H1 (cell line): Measurements from ENCODE around the gene DAZAP2. TPM values are rescaled to one million over a fixed set of nuclear protein-coding genes. Genes with fewer than 3 reads are reported as not detected.

ENCODE experiments used
- CTCF ChIA-PET: fragments of 300-600 bp; sonication (Branson Sonifier 250); formaldehyde crosslinking; loops from one replicate; lab custom pipeline; 2021; ENCODE audit not compliant: partially characterized antibody; lab: Charles Lee
- POLR2A ChIA-PET: fragments of 300-600 bp; sonication (Branson Sonifier 250); formaldehyde crosslinking; loops from one replicate; lab custom pipeline; 2021; ENCODE audit warnings: inconsistent platforms; ENCODE audit not compliant: partially characterized antibody; lab: Charles Lee
- DNase-seq, 2 experiments: peaks; one replicate each; pipeline versions ENCODE4 v3.0.0 to v3.0.0-alpha.2; 2010 to 2022; ENCODE audit warnings: low spot score in 2 of 2, low read depth in 1 of 2, mixed read lengths in 1 of 2
- FAIRE-seq: peaks from 2 replicates; lab custom pipeline; 2011; peaks lifted over from hg19 to GRCh38; lab: Jason Lieb, UNC
- H2AFZ ChIP-seq: 2 replicates; pipeline ENCODE4 v1.8.1; 2012; ENCODE audit warnings: low read length, inconsistent platforms
- H2AK5ac ChIP-seq: 2 replicates; pipeline ENCODE4 v1.6.1; 2013; ENCODE audit warnings: low read depth, low read length
- H2BK120ac ChIP-seq: replicated peaks from 2 replicates; pipeline ENCODE3; 2013; ENCODE audit warnings: low read depth, low read length, inconsistent platforms
- H2BK12ac ChIP-seq: 2 replicates; pipeline ENCODE4 v1.6.1; 2013; ENCODE audit warnings: low read depth, low read length
- H2BK15ac ChIP-seq: 2 replicates; pipeline ENCODE4 v1.6.1; 2013; ENCODE audit warnings: low read length
- H2BK20ac ChIP-seq: 2 replicates; pipeline ENCODE4 v1.6.1; 2013; ENCODE audit warnings: low read length
- H2BK5ac ChIP-seq: 2 replicates; pipeline ENCODE4 v1.6.1; 2013; ENCODE audit warnings: low read depth, low read length
- H3K14ac ChIP-seq: 2 replicates; pipeline ENCODE4 v1.6.1; 2013; ENCODE audit warnings: inconsistent platforms; ENCODE audit not compliant: insufficient read length
- H3K18ac ChIP-seq: 2 replicates; pipeline ENCODE4 v1.6.1; 2013; ENCODE audit warnings: low read length; ENCODE audit errors: extremely low read depth
- H3K23ac ChIP-seq: 2 replicates; pipeline ENCODE4 v1.6.1; 2013; ENCODE audit warnings: inconsistent platforms; ENCODE audit not compliant: insufficient read length
- H3K23me2 ChIP-seq: 2 replicates; pipeline ENCODE4 v1.6.1; 2013; ENCODE audit warnings: low read depth, low read length
- H3K27ac ChIP-seq: 2 replicates; pipeline ENCODE4 v1.6.1; 2011; ENCODE audit warnings: low read depth, low read length, inconsistent platforms
- H3K27me3 ChIP-seq, 4 experiments: replicated peaks in 1 of 4; 1 replicate in 1 of 4; 2 replicates in 3 of 4; pipeline versions ENCODE4 v1.6.1 to v1.8.1; 2011 to 2013; ENCODE audit warnings: low read length in 3 of 4, mild to moderate bottlenecking in 3 of 4, inconsistent platforms in 2 of 4, mixed read lengths in 2 of 4, moderate library complexity in 1 of 4; ENCODE audit not compliant: control insufficient read depth in 3 of 4, insufficient read depth in 3 of 4; ENCODE audit errors: extremely low read depth in 1 of 4
- H3K36me3 ChIP-seq, 4 experiments: 2 replicates each; pipeline versions ENCODE4 v1.6.1 to v1.8.1; 2011 to 2013; ENCODE audit warnings: mild to moderate bottlenecking in 4 of 4, low read length in 3 of 4, moderate library complexity in 2 of 4, control low read depth in 1 of 4, inconsistent platforms in 1 of 4; ENCODE audit not compliant: insufficient read depth in 4 of 4, control insufficient read depth in 2 of 4
- H3K4ac ChIP-seq: replicated peaks from 2 replicates; pipeline ENCODE3; 2013; ENCODE audit warnings: low read length, low read depth, mixed read lengths, inconsistent platforms; ENCODE audit not compliant: insufficient read length
- H3K4me1 ChIP-seq, 4 experiments: replicated peaks in 1 of 4; 1 replicate in 1 of 4; 2 replicates in 3 of 4; pipeline versions ENCODE4 v1.6.1 to v1.8.1; 2011 to 2013; ENCODE audit warnings: low read length in 3 of 4, inconsistent platforms in 2 of 4, mixed read lengths in 1 of 4; ENCODE audit not compliant: insufficient read depth in 4 of 4, control insufficient read depth in 3 of 4
- H3K4me2 ChIP-seq, 2 experiments: 2 replicates each; pipeline versions ENCODE4 v1.6.1 to v1.8.1; 2011 to 2013; ENCODE audit warnings: low read depth in 2 of 2, low read length in 2 of 2, control low read depth in 1 of 2, inconsistent platforms in 1 of 2, mild to moderate bottlenecking in 1 of 2; ENCODE audit not compliant: insufficient read depth in 1 of 2
- H3K4me3 ChIP-seq, 4 experiments: fragments of 200-600, 300-600 bp in 1 of 4; sonication (generic), shearing (Covaris generic), sonication (Bioruptor Twin) in 1 of 4; 2 replicates each; pipeline versions ENCODE4 v1.5.1 to v1.8.1; 2011 to 2016; ENCODE audit warnings: low read length in 4 of 4, low read depth in 3 of 4, control low read depth in 2 of 4, inconsistent platforms in 2 of 4, mild to moderate bottlenecking in 2 of 4, mixed read lengths in 1 of 4, moderate library complexity in 1 of 4; ENCODE audit not compliant: insufficient read depth in 2 of 4; ENCODE audit errors: extremely low read depth in 1 of 4
- H3K56ac ChIP-seq: replicated peaks from 2 replicates; pipeline ENCODE3; 2013; ENCODE audit warnings: low read depth, mild to moderate bottlenecking, mixed read lengths, low read length, inconsistent platforms; ENCODE audit not compliant: insufficient read length
- H3K79me1 ChIP-seq: 2 replicates; pipeline ENCODE4 v1.6.1; 2013; ENCODE audit warnings: low read depth, low read length, control low read depth
- H3K79me2 ChIP-seq, 2 experiments: 2 replicates each; pipeline versions ENCODE4 v1.6.1 to v1.8.1; 2012 to 2013; ENCODE audit warnings: low read length in 2 of 2, mild to moderate bottlenecking in 2 of 2, inconsistent platforms in 1 of 2; ENCODE audit not compliant: insufficient read depth in 2 of 2, control insufficient read depth in 1 of 2
- H3K9ac ChIP-seq, 4 experiments: replicated peaks in 1 of 4; 1 replicate in 1 of 4; 2 replicates in 3 of 4; pipeline versions ENCODE4 v1.6.1 to v1.8.1; 2011 to 2013; ENCODE audit warnings: low read depth in 3 of 4, low read length in 3 of 4, control low read depth in 2 of 4, mild to moderate bottlenecking in 2 of 4, moderate library complexity in 2 of 4, inconsistent platforms in 1 of 4; ENCODE audit errors: extremely low read depth in 1 of 4
- H3K9me3 ChIP-seq, 2 experiments: 2 replicates each; pipeline versions ENCODE4 v1.6.1 to v1.8.1; 2012 to 2013; ENCODE audit warnings: mild to moderate bottlenecking in 2 of 2, moderate library complexity in 2 of 2, control low read depth in 1 of 2, inconsistent platforms in 1 of 2, low read depth in 1 of 2, low read length in 1 of 2, mixed read lengths in 1 of 2; ENCODE audit not compliant: insufficient read depth in 2 of 2
- H4K20me1 ChIP-seq, 2 experiments: replicated peaks in 1 of 2; 2 replicates each; pipeline versions ENCODE3 to v1.8.1; 2011 to 2013; ENCODE audit warnings: inconsistent platforms in 2 of 2, low read length in 2 of 2, mild to moderate bottlenecking in 1 of 2; ENCODE audit not compliant: insufficient read depth in 2 of 2, control insufficient read depth in 1 of 2
- H4K5ac ChIP-seq: 2 replicates; pipeline ENCODE4 v1.6.1; 2013; ENCODE audit warnings: low read length, low read depth, mixed read lengths, inconsistent platforms; ENCODE audit not compliant: insufficient read length
- H4K8ac ChIP-seq: 2 replicates; pipeline ENCODE4 v1.8.0; 2013; ENCODE audit warnings: mild to moderate bottlenecking, moderate library complexity, low read length, inconsistent platforms; ENCODE audit not compliant: insufficient read depth; ENCODE audit errors: extremely low read depth
- H4K91ac ChIP-seq: replicated peaks from 2 replicates; pipeline ENCODE3; 2013; ENCODE audit warnings: low read length, mixed read lengths, inconsistent platforms; ENCODE audit not compliant: insufficient read length
- ASH2L ChIP-seq: fragments of 200-600, 300-600 bp; sonication (generic); IDR thresholded peaks from one replicate; pipeline ENCODE4 v1.7.1; 2017; ENCODE audit warnings: low read length
- CBX5 ChIP-seq: fragments of 300-800, 300-1000 bp; sonication (generic); IDR thresholded peaks from 2 replicates; pipeline ENCODE4 v1.7.1; 2016; ENCODE audit warnings: antibody characterized with exemption, low read length, low read depth
- CBX8 ChIP-seq: fragments of 300-800, 300-1000 bp; sonication (generic); IDR thresholded peaks from 2 replicates; pipeline ENCODE4 v1.7.1; 2016; ENCODE audit warnings: low read depth, low read length, borderline replicate concordance
- CHD1 ChIP-seq: IDR thresholded peaks from 2 replicates; pipeline ENCODE4 v1.6.1; 2012; ENCODE audit warnings: low read depth, low read length, improper control_type of control experiment
- CHD2 ChIP-seq: IDR thresholded peaks from 2 replicates; pipeline ENCODE4 v1.6.1; 2012; ENCODE audit warnings: low read length, improper control_type of control experiment
- EGR1 ChIP-seq: IDR thresholded peaks from 2 replicates; pipeline ENCODE4 v1.6.1; 2011; ENCODE audit warnings: low read depth, low read length, borderline replicate concordance
- MAX ChIP-seq: IDR thresholded peaks from 2 replicates; pipeline ENCODE4 v1.6.1; 2012; ENCODE audit warnings: inconsistent platforms
- RXRA ChIP-seq: IDR thresholded peaks from 2 replicates; pipeline ENCODE4 v1.6.1; 2011; ENCODE audit warnings: low read depth, mild to moderate bottlenecking, low read length, moderate library complexity; ENCODE audit not compliant: insufficient read depth
- TAF1 ChIP-seq: IDR thresholded peaks from 2 replicates; pipeline ENCODE4 v1.6.1; 2011; ENCODE audit warnings: mild to moderate bottlenecking, low read depth, low read length
- TCF12 ChIP-seq: IDR thresholded peaks from 2 replicates; pipeline ENCODE4 v1.6.1; 2011; ENCODE audit warnings: low read depth, mild to moderate bottlenecking, low read length
- WGBS, 2 experiments: shearing (Covaris generic) in 1 of 2; methylation state at CpG; one replicate each; pipeline versions ENCODE4 v1.1.6 to v1.1.7; 2013 to 2015; ENCODE audit warnings: low lambda C conversion rate in 2 of 2, mixed read lengths in 2 of 2, inconsistent platforms in 1 of 2, low coverage in 1 of 2, missing lambda C conversion rate in 1 of 2; ENCODE audit not compliant: insufficient replicate concordance in 2 of 2, insufficient coverage in 1 of 2, insufficient read length in 1 of 2; ENCODE audit errors: extremely low coverage in 1 of 2, missing lambda C conversion rate in 1 of 2; 5-methylcytosine and 5-hydroxymethylcytosine counted together
- polyA plus RNA-seq, 7 experiments: library from polyadenylated mRNA; depleted of rRNA in 3 of 7; stranded (reverse) in 5 of 7; unstranded in 2 of 7; fragments of >200 nt in 5 of 7; fragments of 200-250 nt in 2 of 7; gene quantifications; 1 replicate in 5 of 7; 2 replicates in 1 of 7; 4 replicates in 1 of 7; pipeline versions ENCODE4 v1.2.1 to v1.2.3, GENCODE V29; 2011 to 2013; ENCODE audit warnings: missing spikeins in 2 of 7, mixed read lengths in 2 of 7
- total RNA-seq: library from RNA; stranded (reverse); fragmentation: NEBNext Ultra II Directional; extraction: Animal tissue kit (Norgen Biotek cat#: 25700); gene quantifications from 2 replicates; pipeline ENCODE4 v1.2.1, GENCODE V29; 2021

DAZAP2 gene
- total and polyA plus RNA-seq, 2 of the 8 experiments (the other 6 are each of a cell fraction or from before 2014, with no cell fraction given), result 27.1 to 77.2 TPM

DNA sequence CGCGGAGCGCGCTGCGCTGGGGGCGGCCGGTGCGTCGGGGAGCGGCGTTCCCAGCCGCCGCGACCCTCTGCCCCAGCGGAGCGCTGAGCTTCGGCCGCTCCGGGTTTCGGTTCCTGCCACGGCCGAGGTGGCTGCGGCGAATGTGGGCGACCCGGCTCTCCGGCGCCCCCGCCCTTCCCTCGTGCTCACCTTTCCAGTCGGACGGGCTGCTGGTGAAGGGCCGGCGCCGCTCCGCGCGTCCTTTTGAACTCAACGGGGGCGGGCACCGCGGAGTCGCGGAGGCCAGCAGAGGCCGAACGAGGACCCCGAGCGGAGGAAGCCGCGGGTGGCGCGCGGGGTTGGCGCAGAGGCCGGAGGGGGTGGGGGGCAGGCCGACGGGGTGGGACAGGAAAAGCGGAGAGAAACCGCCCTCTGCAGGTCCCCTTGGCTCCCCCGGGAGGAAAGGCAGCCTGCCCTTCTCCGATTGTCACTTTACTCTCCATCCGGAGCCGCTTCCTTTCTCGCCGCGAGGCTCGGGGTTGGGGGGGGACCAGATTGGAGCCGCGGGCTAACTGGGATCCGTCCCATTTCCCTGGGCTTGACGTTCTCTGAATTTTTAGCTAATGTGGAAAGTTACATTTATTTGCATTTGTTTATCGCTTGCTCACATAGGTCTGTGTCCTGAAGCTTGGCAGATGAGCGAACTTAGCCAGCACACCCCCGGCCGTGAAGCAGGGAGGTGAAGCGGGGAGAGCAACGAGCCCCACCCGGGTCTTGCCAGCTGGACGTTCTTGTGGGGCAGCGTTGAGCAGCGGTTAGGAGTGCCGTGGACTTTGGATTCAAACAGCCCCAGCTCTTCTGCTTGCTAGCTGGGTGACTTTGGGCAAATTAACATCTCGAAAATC, 31.7 kb downstream of the DAZAP2 start, which contains the start of gene SMAGP:
TSS of gene SMAGP (minus strand) at position 349 of the 884 bp plus-strand sequence. CDS start 1,137 bp downstream, outside the sequence.
- H3K4me1 ChIP-seq, result peaks cover 0 to 6% (median 2%) of the 10 kb centered on the region in 4 experiments; a peak in 5 of 7 replicates
- peak within 1 kb of the TSS; percentile 76 to 88 for H3K4me2 ChIP-seq
- peaks cover 5% of the 10 kb centered on the region; the same call in 1 of the 2 replicates for H3K23me2 ChIP-seq
- peak within 1 kb of the TSS; percentile 26 to 74 (median 62); a peak in 6 of 7 replicates for H3K9ac ChIP-seq
- WGBS, 2 experiments, result 5% methylated on average over 30 of the region's 83 CpGs; no CpG with 5 or more reads in 1 of the 2 experiments
- peak within 1 kb of the TSS; percentile 78 for H3K18ac ChIP-seq
- peak within 1 kb of the TSS; percentile 88; the same call in 1 of the 2 replicates for H2BK12ac ChIP-seq
- H4K5ac ChIP-seq, result peak within 1 kb of the TSS; percentile 68
- H2BK120ac ChIP-seq, result no peak within 1 kb of the TSS
- no peaks in the 10 kb centered on the region for H3K9me3 ChIP-seq
- no peak within 1 kb of the TSS for H3K23ac ChIP-seq
- no peak within 1 kb of the TSS for H4K91ac ChIP-seq
- DNase-seq (peak in 1 of 2 experiments; percentile 89), FAIRE-seq (no peak)
- no peaks in the 10 kb centered on the region for H3K36me3 ChIP-seq
- peak within 1 kb of the TSS; percentile 42 to 84 (median 62) for H3K4me3 ChIP-seq
- H2AFZ ChIP-seq, result peak within 1 kb of the TSS; percentile 72
- ChIA-PET POLR2A (interaction anchor here (0.6 to 2.5 kb wide), 16 partner anchors 9 to 245 kb away, joined by 3 to 10 read pairs (median 4); partner anchors contain the start of genes CELA1, CSRNP2, DAZAP2 and GALNT6), CTCF (interaction anchor here (0.5 to 7.7 kb wide), 18 partner anchors 8 to 230 kb away, joined by 3 to 111 read pairs (median 3); no protein-coding TSS in a partner anchor)
- H3K14ac ChIP-seq, result no peak within 1 kb of the TSS
- H3K4ac ChIP-seq, result peak within 1 kb of the TSS; percentile 99
- peak within 1 kb of the TSS; percentile 72; the same call in 1 of the 2 replicates for H2BK15ac ChIP-seq
- H2BK20ac ChIP-seq, result peak within 1 kb of the TSS; percentile 27; the same call in 1 of the 2 replicates
- H3K27ac ChIP-seq, result no peak within 1 kb of the TSS; the same call in 1 of the 2 replicates
- peak within 1 kb of the TSS; percentile 87; the same call in 1 of the 2 replicates for H4K8ac ChIP-seq
- peak within 1 kb of the TSS; percentile 39; the same call in 1 of the 2 replicates for H2BK5ac ChIP-seq
- no peaks in the 10 kb centered on the region for H3K79me2 ChIP-seq
- H3K79me1 ChIP-seq, result no peaks in the 10 kb centered on the region
- no peak within 1 kb of the TSS; the same call in 1 of the 2 replicates for H2AK5ac ChIP-seq
- no peak within 1 kb of the TSS for H3K56ac ChIP-seq
- H3K27me3 ChIP-seq, result peaks cover 0 to 11% (median 8%) of the 10 kb centered on the region in 4 experiments; a peak in 6 of 7 replicates
- no peaks in the 10 kb centered on the region for H4K20me1 ChIP-seq
- TF ChIP-seq CHD1 (no peak), MAX (peak; percentile 94), RXRA (no peak), ASH2L (no peak), TCF12 (no peak), CHD2 (no peak), EGR1 (peak; percentile 37; the same call in 1 of the 2 replicates), CBX8 (no peak), CBX5 (no peak), TAF1 (peak; percentile 51; the same call in 1 of the 2 replicates)
